Renal cortex interstitium (tissue), 11 donors: ENCODE measurements around the gene PSMC3. TPM values are rescaled to one million over a fixed set of nuclear protein-coding genes. Genes with fewer than 3 reads are reported as not detected.

Experiments
- DNase-seq, 11 donors: peaks; one replicate each; pipeline ENCODE4 v3.0.0-alpha.2; 2013; ENCODE audit warnings: low read depth in 9 of 11, low spot score in 4 of 11; ENCODE audit errors: extremely low read depth in 1 of 11
- polyA plus RNA-seq, 3 donors: library from polyadenylated mRNA; unstranded; fragments of 120-200 nt; gene quantifications; one replicate each; pipeline ENCODE4 v1.2.1, GENCODE V29; 2013; ENCODE audit not compliant: insufficient read length in 3 of 3

Gene PSMC3
- polyA plus RNA-seq, 3 donors, result 132 to 174 (median 160) TPM

- DNase-seq, result no peak
These were observed 628 bp downstream of the PSMC3 start for GRCh38 chr11:47425611-47426010.

DNA sequence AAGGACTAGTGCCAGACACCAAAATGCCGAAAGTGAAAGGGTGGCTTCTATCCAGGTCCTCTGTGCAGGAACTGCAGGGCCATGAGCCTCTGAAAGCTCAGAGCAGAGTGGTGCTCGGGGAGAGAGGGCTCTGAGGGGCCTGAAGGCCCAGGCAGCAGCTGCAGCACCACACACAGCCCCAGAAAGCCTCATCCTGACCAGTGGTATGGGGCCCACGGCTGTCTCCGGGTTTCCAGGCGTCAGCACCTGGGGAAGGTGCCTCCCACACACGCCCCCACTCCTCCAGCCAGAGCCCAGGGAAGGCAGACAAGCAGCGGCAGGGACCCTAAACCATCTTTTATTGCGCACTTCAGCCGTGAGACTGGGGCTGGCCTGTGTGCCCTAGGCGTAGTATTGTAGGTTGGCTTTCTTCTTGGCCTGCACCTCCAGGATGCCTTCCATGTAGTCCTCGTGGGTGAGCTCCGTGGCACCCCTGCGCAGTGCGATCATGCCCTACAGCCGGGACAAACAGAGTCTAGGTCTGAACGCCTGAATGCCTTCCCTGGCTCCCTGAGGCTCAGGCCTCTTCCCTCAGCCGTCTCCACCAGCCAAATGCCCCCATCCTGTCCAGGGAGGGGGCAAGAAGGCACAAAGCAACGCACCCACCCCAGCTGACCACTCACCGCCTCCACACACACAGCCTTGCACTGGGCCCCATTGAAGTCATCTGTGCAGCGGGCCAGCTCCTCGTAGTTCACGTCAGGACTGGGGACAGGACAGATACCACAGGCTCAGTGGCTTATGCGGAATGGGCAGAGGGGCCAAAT, 7.6 kb downstream of the PSMC3 start:
- DNase-seq, result no peak

DNA sequence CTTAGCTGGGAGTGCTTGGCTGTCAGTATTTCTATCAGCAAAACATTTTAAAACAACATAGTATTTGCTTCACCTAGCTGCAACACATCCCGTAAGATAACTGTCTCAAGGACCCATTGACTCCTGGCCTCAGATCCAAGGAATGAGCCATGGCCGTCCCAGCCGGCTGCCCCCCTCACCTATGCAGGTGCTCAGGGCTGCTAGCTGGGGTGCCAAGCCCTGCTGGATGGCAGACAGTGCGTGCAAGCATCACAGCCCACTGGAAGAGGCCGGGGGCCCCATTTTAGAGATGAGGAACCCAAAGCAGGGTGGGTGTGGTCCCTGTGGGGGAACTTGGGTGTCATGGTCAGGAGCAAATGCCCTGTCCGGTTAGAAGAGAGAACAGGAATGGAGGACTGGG, 8.5 kb downstream of the PSMC3 start:
- no peak for DNase-seq

DNA sequence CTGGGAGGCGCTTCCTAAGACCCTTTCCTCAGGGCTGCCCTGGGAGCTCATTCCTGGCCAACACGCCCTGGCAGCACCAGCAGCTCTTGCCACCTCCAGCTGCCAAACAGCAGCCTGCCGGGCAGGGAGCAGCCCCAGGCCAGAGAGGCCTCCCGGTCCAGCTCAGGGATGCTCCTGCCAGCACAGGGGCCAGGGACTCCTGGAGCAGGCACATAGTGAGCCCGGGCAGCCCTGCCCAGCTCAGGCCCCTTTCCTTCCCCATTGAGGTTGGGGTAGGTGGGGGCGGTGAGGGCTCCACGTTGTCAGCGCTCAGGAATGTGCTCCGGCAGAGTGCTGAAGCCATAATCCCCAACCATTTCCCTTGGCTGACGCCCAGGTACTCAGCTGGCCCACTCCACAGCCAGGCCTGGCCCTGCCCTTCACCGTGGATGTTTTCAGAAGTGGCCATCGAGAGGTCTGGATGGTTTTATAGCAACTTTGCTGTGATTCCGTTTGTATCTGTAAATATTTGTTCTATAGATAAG, 10.2 kb downstream of the PSMC3 start:
- no peak for DNase-seq

DNA sequence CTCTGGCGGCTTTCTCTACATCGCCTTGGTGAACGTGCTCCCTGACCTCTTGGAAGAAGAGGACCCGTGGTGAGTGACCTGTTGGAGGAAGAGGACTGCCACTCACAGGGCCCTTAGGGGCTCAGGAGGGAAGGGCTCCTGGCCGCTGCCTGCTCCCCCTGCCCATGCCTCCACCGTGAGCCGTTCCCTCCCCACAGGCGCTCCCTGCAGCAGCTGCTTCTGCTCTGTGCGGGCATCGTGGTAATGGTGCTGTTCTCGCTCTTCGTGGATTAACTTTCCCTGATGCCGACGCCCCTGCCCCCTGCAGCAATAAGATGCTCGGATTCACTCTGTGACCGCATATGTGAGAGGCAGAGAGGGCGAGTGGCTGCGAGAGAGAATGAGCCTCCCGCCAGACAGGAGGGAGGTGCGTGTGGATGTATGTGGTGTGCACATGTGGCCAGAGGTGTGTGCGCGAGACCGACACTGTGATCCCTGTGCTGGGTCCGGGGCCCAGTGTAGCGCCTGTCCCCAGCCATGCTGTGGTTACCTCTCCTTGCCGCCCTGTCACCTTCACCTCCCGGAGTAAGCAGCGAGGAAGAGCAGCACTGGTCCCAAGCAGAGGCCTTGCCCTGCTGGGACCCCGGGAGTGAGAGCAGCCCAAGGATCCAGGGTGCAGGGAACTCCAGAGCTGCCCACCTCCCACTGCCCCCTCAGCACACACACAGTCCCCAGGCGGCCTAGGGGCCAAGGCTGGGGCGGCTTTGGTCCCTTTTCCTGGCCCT, 11.0 kb downstream of the PSMC3 start:
- DNase-seq, result no peak

GRCh38 chr11:47414685-47415070, 11.6 kb downstream of the PSMC3 start:
- no peak for DNase-seq

GRCh38 chr11:47413908-47414684, 12.1 kb downstream of the PSMC3 start:
- no peak for DNase-seq

DNA sequence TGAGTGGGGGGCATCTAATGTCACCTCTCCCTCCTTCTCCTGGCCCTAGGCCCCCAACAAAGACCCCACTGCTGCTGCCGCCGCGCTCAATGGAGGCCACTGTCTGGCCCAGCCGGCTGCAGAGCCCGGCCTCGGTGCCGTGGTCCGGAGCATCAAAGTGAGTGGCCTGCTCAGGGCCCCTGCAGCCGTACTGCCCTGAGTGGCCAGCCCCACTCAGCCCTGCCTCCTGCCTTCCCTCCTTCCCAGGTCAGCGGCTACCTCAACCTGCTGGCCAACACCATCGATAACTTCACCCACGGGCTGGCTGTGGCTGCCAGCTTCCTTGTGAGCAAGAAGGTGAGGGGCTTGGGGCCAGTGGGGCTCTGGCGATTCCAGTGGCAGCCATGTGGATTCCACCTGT, 12.9 kb downstream of the PSMC3 start:
- DNase-seq, result no peak

DNA sequence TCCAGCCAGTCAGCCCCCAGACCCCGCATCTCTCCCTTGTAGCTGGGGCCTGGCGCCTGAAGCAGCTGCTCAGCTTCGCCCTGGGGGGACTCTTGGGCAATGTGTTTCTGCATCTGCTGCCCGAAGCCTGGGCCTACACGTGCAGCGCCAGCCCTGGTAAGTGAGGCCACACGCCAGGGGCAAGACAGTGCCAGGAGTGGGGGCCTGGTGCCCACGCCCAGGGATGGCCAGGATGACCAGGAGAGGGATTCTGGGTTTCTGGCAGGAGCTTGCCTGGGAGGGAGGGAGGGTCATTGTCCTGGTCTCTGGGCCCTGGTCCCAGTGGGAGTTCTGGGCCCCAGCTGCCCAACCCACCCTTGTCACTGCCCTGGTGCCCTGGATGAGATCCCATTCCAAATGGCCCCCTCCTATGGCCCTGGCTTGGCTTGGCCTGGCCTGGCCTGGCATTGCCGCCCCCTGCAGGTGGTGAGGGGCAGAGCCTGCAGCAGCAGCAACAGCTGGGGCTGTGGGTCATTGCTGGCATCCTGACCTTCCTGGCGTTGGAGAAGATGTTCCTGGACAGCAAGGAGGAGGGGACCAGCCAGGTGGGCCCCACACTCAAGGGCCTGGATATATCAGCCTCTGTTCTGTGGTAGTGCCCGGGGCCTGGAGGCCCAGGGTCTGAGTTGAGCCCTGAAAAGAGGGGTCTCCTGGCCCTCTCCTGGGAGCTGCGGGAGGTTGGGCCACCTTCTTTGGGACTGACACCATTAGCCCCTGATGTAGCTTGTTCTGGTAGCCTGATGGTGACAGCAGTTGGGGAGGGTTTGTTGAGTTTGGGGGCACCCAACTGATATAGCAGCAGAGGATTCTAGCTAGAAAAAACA, 14.1 kb downstream of the PSMC3 start:
- DNase-seq, result no peak

DNA sequence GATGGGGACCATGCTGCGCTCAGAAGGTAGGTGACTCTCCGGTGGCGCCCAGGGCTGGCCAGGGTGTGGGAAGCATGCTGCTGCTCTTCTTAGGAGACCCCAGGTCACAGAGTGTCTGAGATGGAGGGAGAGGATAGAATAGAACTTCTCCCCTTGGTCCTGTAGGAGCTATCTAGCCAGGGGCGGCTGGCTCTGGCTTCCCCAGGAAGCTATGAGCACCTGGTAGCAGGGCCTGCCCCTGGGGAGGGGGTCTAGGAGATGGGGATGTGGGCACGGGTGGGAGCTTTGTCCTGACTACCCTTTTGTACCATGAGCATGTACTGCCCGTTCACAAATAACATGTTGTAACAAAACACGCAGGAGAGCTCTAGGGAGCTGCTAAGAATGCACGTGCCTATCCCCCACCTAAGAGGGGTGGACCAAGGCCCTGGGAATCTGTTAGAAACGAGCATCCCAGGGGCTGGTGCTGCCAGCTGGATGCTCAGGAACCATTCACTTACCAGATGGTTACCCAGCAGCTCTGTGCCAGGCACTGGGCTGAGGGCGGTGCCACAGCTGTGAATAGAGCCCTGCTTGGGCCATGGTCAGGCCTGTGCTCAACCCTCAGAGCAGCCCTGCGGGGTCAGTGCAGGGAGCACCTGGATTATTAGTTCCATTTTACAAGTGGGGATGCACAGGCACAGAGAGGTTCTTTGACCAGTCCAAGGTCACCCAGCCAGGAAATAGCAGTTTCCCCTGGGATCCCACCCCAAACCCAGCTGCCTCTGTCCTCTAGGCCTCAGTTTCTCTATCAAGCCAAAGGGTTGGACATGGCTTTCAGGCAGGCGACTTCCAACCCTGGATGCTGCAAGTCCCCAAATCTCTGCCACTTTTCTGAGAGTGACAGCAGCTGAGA, 15.6 kb downstream of the PSMC3 start:
- DNase-seq, result no peak

DNA sequence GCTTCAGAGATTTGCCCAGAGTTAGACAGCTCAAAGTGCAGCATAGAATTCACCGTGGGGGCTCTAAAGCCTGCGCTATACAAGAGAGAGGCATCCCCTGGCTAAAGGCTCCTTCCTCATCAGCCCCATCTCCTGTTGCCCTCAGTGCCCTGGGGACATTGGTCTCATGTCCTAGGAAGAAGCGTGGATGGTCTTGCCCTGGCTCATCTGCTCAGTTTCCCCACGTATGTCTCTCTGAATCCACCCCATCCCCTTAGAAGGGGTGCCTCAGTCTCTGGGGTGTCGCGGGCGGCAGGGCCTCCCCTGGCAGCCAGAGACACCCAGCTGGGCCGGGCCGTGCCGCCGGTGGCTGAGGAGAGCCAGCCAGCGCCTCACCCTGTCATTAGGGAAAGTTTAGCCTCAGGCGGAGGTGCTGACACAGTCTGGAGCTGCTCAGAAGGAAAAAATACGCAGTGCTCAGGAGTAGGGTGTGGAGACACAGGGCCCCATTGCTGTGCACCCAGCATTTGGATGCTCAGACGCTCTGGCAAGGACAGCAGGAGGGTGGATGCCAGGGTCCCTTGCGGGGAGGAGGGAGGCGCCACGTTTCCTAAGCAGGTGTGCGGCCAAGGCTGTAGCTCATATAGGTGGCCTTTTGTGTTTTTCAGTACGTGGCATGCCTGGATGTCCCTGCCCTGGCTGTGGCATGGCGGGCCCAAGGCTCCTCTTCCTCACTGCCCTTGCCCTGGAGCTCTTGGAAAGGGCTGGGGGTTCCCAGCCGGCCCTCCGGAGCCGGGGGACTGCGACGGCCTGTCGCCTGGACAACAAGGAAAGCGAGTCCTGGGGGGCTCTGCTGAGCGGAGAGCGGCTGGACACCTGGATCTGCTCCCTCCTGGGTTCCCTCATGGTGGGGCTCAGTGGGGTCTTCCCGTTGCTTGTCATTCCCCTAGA, 16.5 kb downstream of the PSMC3 start:
- no peak for DNase-seq

DNA sequence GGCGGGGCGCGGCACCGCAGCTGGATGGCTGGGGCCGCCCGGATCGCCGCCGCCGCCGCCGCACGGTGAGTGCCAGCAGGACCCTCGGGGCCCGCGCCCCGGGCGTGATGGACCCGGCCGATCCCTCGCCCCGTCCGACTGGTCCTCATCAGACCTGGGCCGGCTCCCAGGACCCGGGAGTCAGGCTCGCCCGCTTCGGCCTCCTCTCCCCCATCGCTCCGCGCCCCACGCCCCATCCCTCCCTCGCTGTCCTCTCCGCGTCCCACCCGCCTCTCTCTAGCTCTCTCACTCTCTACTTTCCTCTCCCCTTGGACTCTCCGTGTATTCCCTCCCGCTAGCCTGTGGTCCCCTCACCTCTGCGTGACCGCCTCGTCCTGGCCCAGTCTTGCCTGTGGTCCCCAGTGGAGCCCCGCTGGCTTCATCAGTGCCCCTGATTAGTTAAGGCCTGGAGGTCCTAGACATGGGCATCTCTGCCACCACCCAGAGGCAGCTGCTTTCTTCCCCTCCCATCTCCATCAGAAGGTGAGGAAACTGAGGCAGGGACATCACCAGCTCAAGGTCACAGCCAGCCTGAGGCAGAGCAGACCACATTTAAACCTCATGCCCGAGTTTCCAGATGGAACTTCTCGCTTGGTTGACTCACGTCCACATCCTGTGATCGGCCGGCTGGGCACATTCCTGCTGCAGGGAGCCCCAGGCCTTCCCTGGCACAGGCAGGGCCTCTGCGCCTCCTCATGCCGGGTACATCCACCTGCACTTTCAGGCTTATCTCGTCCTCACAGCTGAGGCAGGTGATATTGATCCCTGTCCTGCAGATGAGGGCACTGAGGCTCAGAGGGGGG, 17.4 kb downstream of the PSMC3 start:
- DNase-seq, result peak in 6 of 11 donors; percentile 35 to 64 (median 57)

- DNase-seq, result peak; percentile 76 to 93 (median 90)
These were observed 18.3 kb downstream of the PSMC3 start, which contains the start of gene SLC39A13 for GRCh38 chr11:47407746-47408590. Gene SLC39A13 (plus strand): TSS chr11:47408590. CDS start chr11:47410095, 1,505 bp downstream.

DNA sequence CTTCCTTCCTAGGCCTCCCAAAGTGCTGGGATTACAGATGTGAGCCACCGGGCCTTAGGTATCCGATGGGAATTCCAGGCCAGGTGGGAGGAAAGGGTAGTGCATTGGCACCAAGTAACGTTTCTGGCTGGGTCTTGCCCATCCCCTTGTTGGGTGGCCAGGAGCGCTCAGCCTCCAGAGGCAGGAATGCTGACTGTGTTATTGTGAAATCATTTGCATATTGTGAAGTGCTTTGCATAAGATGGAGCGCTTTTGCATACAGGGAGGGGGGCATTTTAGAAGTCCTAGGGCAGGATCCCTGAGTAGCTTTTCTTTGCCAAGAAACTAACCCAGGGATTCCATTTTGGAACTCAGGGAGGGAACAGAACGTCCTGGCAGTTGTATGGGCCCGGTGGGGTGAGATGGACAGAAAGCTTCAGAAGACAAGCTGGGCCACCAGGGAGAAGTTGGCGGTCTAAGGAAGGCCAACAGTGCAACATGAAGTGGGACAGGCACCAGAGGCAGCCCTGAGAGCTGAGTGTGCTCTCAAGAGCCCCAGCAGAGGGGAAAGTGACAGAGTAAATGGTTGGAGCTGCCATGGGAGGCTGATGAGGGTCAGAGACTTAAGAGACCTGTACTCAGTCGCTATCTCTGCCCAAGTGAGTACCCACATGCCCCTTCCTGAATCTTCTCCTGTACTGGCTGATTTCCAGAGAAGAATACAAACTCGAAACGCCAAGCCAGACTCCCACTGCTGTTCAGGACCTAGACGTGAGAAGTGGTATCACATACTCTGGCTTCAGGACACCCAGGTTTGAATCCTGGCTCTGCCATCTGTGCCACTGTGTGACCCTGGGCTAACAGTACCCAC, 19.1 kb downstream of the PSMC3 start:
- no peak for DNase-seq
